ENCODE results near the gene ADAD2.
A peak's percentile ranks its signal among the peaks of the same experiment; 100 is the strongest.

The ADAD2 gene

DNA sequence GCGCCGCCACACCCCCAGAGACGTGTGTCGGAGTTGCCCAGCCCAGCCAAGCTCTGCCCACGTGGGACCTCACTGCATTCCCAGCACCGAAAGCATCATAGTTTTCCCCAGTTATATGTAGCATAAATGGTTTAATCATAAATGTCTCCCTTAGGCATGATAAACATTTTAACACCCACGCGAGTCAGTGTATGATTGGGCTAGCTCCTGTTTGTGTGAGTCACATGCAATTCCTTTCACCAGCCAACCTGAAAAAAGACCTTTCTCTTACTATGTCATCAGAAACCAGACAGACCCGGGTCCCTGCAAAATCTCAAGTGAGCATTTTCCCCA, 13.2 kb upstream of the ADAD2 start:
- no peak for DNase-seq

DNA sequence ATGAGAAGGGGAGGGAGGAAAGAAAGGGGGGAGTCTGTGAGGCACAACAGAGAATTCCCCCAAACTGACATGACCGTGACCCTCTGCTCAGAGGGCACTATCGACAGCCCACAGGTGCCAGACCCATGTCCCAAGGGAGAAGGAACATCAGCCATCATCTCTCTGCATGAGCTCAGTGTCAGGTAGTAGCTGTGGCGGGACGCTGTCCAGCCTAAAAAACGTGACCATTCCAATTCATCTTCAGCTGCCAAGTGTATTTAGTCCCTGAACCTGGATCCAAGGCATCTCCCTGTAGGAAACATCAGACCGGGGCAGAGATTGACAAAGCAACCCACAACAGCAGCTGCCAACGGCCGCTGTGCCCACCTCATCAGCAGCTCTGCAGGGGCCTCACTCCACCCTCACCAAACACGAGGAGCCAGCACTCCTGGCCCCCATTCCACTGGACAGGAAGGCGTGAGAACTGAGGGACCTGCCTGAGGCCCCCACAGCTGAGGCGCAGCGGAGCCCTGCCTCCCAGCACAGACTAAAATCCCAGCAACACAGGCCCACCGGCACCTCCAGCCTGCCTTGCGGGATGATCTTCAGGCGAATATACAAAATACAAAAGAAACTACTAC, 12.7 kb upstream of the ADAD2 start:
- DNase-seq = no peak

GRCh38 chr16:84178892-84179611, 11.9 kb upstream of the ADAD2 start:
- no peak for DNase-seq

- no peak for DNase-seq
These were observed 11.2 kb upstream of the ADAD2 start for GRCh38 chr16:84179612-84180320.

DNA sequence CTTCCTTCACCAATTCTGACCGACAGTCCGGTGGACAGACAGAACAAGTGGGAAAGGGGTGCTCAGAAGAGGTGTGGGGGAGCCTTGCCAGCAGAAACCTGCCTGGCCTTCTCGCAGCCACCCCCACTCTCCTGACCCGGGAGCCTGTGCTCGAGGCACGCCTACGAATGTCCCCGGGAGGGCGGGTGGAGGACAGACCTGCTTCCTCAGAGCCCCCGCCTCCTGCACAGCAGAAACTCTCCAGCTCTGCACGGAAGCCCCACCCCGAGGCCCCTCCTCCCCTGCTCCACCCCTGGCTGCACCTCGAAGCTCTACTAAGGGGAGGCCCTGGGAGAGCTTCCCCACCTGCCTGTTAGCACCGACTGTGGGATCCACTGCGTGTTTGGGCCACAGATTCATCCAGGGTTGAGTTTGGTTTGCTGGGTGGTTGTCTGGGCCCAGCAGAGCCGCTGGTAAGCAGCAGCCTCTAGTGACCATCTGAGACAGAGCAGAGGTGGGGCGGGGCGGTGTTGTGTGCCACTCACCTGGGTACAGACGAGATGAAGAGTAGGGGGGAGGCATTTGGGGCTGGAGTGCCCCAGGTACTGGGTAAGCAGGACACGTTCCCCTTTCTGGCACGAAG, 10.3 kb upstream of the ADAD2 start:
- DNase-seq = no peak

- DNase-seq = no peak
These were observed 9.6 kb upstream of the ADAD2 start for GRCh38 chr16:84181144-84181915.

- DNase-seq = no peak
These were observed 8.9 kb upstream of the ADAD2 start for GRCh38 chr16:84182104-84182503.

DNA sequence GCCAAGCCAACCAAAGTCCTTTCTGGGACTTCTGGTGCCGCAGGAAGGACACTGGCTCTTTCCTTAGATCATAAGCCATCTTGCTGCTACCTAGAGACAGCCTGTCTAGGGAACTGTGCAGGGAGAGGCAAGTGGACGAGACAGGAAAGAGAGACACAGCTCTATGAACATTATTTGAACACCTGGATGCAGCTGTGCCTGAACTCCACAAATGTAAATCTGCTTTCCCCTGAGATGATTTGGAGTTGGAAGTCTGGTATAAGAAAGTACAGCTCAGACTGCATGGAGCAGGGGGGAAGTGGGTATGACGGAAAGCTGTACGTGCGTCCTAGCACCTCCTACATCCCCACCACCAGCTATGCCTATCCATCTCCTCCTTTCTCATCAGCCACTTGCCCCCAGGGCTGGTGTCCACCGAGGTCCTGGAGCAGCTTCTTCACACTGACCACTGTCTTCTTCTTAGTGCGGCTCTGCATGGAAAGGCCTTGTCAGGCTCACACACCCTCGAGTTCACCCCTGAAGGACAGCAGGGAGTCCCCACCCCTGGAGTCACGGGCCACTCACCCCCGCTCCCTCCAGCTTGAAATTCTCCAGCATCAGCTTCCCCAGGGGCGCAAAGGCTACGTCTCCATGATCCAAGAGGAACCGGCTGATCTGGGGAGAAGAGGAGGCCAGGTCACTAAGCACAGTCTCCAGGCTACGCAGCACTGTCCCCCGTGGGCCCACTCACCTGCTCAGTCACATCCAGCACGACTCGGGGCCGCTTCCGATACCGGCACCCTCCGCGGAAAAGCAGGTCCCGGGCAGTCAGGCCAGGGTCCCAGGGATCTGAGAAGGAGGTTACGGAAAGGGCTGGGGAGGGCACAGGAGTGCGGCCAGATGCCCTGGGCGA, 8.0 kb upstream of the ADAD2 start:
- DNase-seq = no peak

GRCh38 chr16:84183572-84183875, 7.4 kb upstream of the ADAD2 start:
- DNase-seq = no peak

GRCh38 chr16:84183911-84184591, 6.9 kb upstream of the ADAD2 start:
- DNase-seq = peak; percentile 61

DNA sequence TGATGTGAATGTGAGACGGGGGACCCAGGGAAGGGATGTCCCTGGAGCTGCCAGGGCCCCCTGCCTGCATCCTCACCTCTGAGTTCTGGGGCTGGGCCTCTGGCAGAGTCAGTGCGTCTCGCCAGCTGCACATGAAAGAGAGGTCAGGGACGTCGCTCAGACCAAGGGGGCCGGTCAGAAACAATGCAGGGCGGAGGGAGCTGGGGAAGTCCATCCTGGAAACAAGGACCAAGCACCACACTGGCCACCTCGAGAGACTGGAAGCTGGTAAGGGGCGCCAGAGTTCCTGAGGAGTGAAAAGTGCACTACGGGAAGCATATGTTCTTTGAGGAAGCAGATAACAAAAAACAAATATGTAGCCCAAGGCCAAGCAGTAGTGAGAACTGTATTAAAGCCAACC, 6.2 kb upstream of the ADAD2 start:
- no peak for DNase-seq

DNA sequence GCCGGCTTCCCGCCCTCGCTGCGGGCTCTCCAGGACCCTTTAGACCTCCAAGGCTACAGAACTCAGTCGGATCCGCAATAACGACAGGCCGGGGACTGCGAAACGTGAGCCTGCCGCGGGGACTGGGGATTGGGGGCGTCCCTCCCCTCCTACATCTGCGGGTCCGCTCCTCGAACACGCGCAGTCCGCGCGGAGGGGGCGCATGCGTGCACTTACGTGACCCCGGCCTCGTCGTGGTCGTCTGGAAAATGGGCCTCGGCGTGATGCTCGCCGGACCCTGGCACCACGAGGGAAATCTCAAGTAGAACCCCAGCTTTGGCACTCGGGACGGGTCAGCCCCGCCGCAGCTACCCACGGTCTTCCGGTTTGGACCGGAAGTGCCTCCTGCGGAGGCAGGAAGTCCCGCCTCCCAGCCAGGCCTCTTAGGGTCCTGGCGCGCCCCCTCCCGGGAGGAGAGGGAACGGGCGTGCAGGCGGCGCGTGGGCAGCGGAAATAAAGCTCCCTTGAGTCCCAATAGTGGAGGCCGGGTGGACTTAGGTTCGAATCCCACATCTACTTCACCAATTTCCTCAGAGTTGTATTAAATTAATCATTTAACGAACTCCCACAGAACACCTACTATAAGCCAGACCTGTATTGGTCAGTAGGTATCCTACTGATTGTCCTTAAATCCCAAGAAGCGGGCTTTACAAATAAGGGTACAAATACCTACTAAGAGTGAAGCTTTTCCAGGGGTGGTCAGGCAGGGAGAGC, 4.1 kb upstream of the ADAD2 start, which contains the start of gene TAF1C:
Gene TAF1C, minus strand, starts transcription at position 373 of the 753 bp plus-strand sequence. CDS start 2,069 bp downstream, outside the sequence.
- DNase-seq = peak; percentile 95

DNA sequence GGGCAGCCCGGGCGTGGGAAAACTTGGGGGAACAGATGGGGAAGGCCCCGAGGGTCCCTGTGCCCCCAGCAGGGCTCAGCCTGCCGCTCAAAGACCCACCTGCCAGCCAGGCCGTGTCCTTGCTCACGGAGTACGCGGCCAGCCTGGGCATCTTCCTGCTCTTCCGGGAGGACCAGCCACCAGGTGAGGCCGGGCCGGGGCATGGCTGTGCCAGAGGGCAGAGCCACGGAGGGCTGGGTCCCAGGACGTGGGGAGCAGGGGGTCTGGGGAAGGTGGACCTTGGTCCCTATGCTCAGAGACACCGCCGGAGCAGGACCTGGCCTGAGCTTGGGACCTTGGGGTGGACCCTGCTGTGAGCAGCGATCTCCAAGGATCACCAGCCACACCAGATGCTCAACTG, 509 bp downstream of the ADAD2 start:
- DNase-seq = no peak

GRCh38 chr16:84193480-84193879, 2.5 kb downstream of the ADAD2 start:
- DNase-seq = no peak

GRCh38 chr16:84194018-84194417, 3.1 kb downstream of the ADAD2 start:
- no peak for DNase-seq

DNA sequence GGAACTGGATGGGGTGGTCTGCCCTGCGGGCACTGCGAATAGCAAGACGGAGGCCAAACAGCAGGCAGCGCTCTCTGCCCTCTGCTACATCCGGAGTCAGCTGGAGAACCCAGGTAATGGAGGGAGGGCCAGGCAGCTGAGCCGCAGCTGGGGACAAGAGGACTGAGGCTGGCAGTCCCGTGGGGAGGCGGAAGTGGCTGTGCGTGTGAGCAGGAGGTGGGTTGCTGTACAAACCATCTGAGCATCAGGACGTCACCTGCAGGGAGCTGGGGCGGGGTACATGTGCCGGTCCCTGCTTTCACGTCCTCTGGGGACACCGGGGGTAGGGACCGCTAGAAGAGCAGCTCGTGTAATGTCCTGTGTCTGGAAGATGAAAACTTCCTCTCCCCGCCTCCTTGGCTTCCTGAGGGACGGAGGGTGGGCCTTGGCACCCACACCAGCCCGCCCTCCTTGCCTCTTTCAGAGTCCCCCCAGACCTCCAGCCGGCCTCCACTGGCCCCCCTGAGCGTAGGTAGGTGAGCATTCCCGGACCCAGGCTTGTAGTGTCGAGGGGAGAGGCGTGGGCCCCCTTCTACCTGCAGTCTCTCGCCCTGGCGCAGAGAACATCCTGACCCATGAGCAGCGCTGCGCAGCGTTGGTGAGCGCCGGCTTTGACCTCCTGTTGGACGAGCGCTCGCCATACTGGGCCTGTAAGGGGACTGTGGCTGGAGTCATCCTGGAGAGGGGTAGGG, 3.7 kb downstream of the ADAD2 start:
- no peak for DNase-seq

DNA sequence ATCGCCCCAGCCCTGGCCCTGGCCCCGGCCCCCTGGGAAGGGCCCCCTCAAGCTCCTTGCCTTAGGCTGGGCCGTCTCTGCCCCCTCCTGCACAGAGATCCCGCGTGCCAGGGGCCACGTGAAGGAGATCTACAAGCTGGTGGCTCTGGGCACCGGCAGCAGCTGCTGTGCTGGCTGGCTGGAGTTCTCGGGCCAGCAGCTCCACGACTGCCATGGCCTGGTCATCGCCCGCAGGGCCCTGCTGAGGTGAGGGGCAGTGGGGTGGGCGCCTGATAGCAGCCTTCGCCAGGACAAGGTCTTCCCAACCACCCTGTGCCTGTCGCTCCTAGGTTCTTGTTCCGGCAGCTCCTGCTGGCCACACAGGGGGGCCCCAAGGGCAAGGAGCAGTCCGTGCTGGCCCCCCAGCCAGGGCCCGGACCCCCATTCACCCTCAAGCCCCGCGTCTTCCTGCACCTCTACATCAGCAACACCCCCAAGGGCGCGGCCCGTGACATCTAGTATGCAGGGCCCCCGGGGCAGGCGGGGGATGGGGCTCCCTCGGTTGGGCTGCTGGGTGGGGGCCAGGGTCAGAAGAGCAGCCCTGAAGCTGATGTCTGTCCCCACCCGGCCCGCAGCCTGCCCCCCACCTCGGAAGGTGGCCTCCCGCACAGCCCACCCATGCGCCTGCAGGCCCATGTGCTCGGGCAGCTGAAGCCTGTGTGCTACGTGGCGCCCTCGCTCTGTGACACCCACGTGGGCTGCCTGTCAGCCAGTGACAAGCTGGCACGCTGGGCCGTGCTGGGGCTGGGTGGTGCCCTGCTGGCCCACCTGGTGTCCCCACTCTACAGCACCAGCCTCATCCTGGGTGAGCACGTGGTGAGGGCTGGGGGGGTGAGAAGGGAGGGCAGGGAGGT, 4.5 kb downstream of the ADAD2 start:
- no peak for DNase-seq

- DNase-seq = no peak
These were observed 5.1 kb downstream of the ADAD2 start for GRCh38 chr16:84196101-84196500.

Measured in NCI-H82 (cell line).